ENCODE results near the gene TTC7B. TPM values are rescaled to one million over a fixed set of nuclear protein-coding genes. Genes with fewer than 3 reads are reported as not detected.

TTC7B gene
- total and polyA plus RNA-seq, 2 of the 8 experiments (the other 6 are each of a cell fraction or from before 2014, with no cell fraction given), result 23.7 to 34.0 TPM

DNA sequence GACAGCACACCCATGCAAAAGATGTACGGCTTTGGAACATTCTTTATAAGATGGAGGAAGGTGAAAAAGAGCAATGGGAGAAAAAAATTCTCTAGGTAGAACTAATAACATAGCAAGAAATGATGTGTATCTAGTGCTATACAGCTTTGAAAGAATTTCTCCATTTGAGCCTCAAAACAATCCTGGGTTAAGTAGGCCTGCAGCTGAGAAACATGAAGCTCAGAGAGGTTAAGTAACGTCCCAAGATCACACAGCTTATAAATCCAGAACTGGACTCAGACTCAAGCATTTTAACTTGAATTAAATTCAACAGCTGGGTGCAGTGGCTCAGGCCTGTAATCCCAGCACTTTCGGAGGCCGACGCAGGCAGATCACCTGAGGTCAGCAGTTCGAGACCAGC lies 32.9 kb downstream of the TTC7B start:
- no peak overlapping the region for H2AK5ac ChIP-seq (ENCODE audit: low read depth, low read length)
- H4K20me1 ChIP-seq (replicated peaks in 1 of 2; ENCODE audit: control insufficient read depth in 1 of 2, insufficient read depth in 2 of 2, low read length in 2 of 2), result no peaks in the 10 kb centered on the region
- 90% methylated on average over 6 of the region's 6 CpGs; no CpG with 5 or more reads in 1 of the 2 experiments for WGBS, 2 experiments (ENCODE audit: extremely low coverage in 1 of 2, insufficient coverage in 1 of 2, insufficient read length in 1 of 2, insufficient replicate concordance in 2 of 2, low coverage in 1 of 2, low lambda C conversion rate in 2 of 2, missing lambda C conversion rate in 1 of 2)
- no peak overlapping the region for H3K4me3 ChIP-seq (ENCODE audit: extremely low read depth in 1 of 4, insufficient read depth in 2 of 4, low read depth in 3 of 4, low read length in 4 of 4)
- no peaks in the 10 kb centered on the region for H3K23me2 ChIP-seq (ENCODE audit: low read depth, low read length)
- no peak overlapping the region for H2AFZ ChIP-seq (ENCODE audit: low read length)
- no peak overlapping the region for H2BK15ac ChIP-seq (ENCODE audit: low read length)
- no peak overlapping the region for H3K9ac ChIP-seq (replicated peaks in 1 of 4; ENCODE audit: extremely low read depth in 1 of 4, low read depth in 3 of 4, low read length in 3 of 4)
- no peak overlapping the region for H4K5ac ChIP-seq (ENCODE audit: insufficient read length, low read depth, low read length)
- POLR2A ChIA-PET (ENCODE audit: partially characterized antibody), result no interaction called here
- H3K56ac ChIP-seq (replicated peaks; ENCODE audit: insufficient read length, low read depth, low read length), result no peak overlapping the region
- no peak overlapping the region for H4K91ac ChIP-seq (replicated peaks; ENCODE audit: insufficient read length, low read length)
- H3K79me1 ChIP-seq (ENCODE audit: low read depth, low read length), result no peaks in the 10 kb centered on the region
- FAIRE-seq (no peak), DNase-seq (ENCODE audit: low read depth in 1 of 2, low spot score in 2 of 2) (no peak)
- no peak overlapping the region for H2BK120ac ChIP-seq (replicated peaks; ENCODE audit: low read depth, low read length)
- no peak overlapping the region for H3K4ac ChIP-seq (replicated peaks; ENCODE audit: insufficient read length, low read depth, low read length)
- H3K9me3 ChIP-seq (ENCODE audit: insufficient read depth in 2 of 2, low read depth in 1 of 2, low read length in 1 of 2), result no peaks in the 10 kb centered on the region
- no peak overlapping the region for H2BK12ac ChIP-seq (ENCODE audit: low read depth, low read length)
- no peaks in the 10 kb centered on the region; a peak in 1 of 7 replicates for H3K27me3 ChIP-seq (replicated peaks in 1 of 4; ENCODE audit: control insufficient read depth in 3 of 4, extremely low read depth in 1 of 4, insufficient read depth in 3 of 4, low read length in 3 of 4)
- no peak overlapping the region for H4K8ac ChIP-seq (ENCODE audit: extremely low read depth, insufficient read depth, low read length)
- H2BK5ac ChIP-seq (ENCODE audit: low read depth, low read length), result no peak overlapping the region
- H3K79me2 ChIP-seq (ENCODE audit: control insufficient read depth in 1 of 2, insufficient read depth in 2 of 2, low read length in 2 of 2), result no peaks in the 10 kb centered on the region
- H2BK20ac ChIP-seq (ENCODE audit: low read length), result no peak overlapping the region
- CTCF ChIA-PET (ENCODE audit: partially characterized antibody), result interaction anchor here (0.6 to 7.5 kb wide), 8 partner anchors 11 to 387 kb away, joined by 3 to 59 read pairs (median 4); no protein-coding TSS in a partner anchor
- no peak overlapping the region for H3K23ac ChIP-seq (ENCODE audit: insufficient read length)
- no peak overlapping the region for H3K14ac ChIP-seq (ENCODE audit: insufficient read length)
- H3K27ac ChIP-seq (ENCODE audit: low read depth, low read length), result no peak overlapping the region
- no peak overlapping the region for H3K4me2 ChIP-seq (ENCODE audit: insufficient read depth in 1 of 2, low read depth in 2 of 2, low read length in 2 of 2)
- no peak overlapping the region for H3K18ac ChIP-seq (ENCODE audit: extremely low read depth, low read length)
- H3K36me3 ChIP-seq (ENCODE audit: control insufficient read depth in 2 of 4, insufficient read depth in 4 of 4, low read length in 3 of 4), result no peaks in the 10 kb centered on the region
- H3K4me1 ChIP-seq (replicated peaks in 1 of 4; ENCODE audit: control insufficient read depth in 3 of 4, insufficient read depth in 4 of 4, low read length in 3 of 4), result no peaks in the 10 kb centered on the region; a peak in 1 of 7 replicates
- no peak for TF ChIP-seq RBBP5 (IDR thresholded peaks at IDR 0.05; ENCODE audit: borderline replicate concordance, low read depth, low read length)
- no peak for TF ChIP-seq CBX5 (IDR thresholded peaks at IDR 0.05; ENCODE audit: low read depth, low read length)
- TF ChIP-seq RAD21 (IDR thresholded peaks at IDR 0.05 in 1 of 2, conservative IDR thresholded peaks at IDR 0.05 in 1 of 2; ENCODE audit: low read depth in 2 of 2, low read length in 2 of 2), result no peak
- no peak for TF ChIP-seq JUND (IDR thresholded peaks at IDR 0.05; ENCODE audit: low read length)
- TF ChIP-seq POLR2A (IDR thresholded peaks at IDR 0.05; ENCODE audit: control extremely low read depth in 1 of 2, low read depth in 2 of 2, low read length in 2 of 2), result no peak
- no peak for TF ChIP-seq KDM1A (IDR thresholded peaks at IDR 0.05; ENCODE audit: borderline replicate concordance, low read length)
- no peak for TF ChIP-seq TCF12 (IDR thresholded peaks at IDR 0.05; ENCODE audit: low read depth, low read length)
- no peak for TF ChIP-seq EGR1 (IDR thresholded peaks at IDR 0.05; ENCODE audit: borderline replicate concordance, low read depth, low read length)
- no peak for TF ChIP-seq SRF (IDR thresholded peaks at IDR 0.05; ENCODE audit: low read depth, low read length)
- TF ChIP-seq EZH2 (IDR thresholded peaks at IDR 0.05; ENCODE audit: low read depth, low read length, severe bottlenecking), result no peak
- TF ChIP-seq KDM4A (IDR thresholded peaks at IDR 0.05; ENCODE audit: low read depth, low read length, severe bottlenecking), result no peak
- TF ChIP-seq SIRT6 (IDR thresholded peaks at IDR 0.05; ENCODE audit: low read length), result no peak
- TF ChIP-seq BRCA1 (IDR thresholded peaks at IDR 0.05; ENCODE audit: low read depth, low read length), result no peak
- no peak for TF ChIP-seq CHD2 (IDR thresholded peaks at IDR 0.05; ENCODE audit: low read length)
- no peak for TF ChIP-seq SP4 (IDR thresholded peaks at IDR 0.05; ENCODE audit: low read length)
